Measurements from ENCODE around the gene EID2B.

Gene EID2B

GRCh38 chr19:39499932-39500331, 32.7 kb downstream of the EID2B start:
- no peak for DNase-seq (ENCODE audit: low read depth in 2 of 3, low spot score in 2 of 3)

- no peak for DNase-seq (ENCODE audit: low read depth in 2 of 3, low spot score in 2 of 3)
These were observed 33.6 kb downstream of the EID2B start, which contains the start of gene DLL3 for GRCh38 chr19:39498798-39499642. DLL3 (plus strand) TSS chr19:39498947; CDS start chr19:39498975, 28 bp downstream.

- no peak for DNase-seq (ENCODE audit: low read depth in 2 of 3, low spot score in 2 of 3)
These were observed 34.5 kb downstream of the EID2B start for GRCh38 chr19:39497996-39498797.

GRCh38 chr19:39497701-39497995, 35.0 kb downstream of the EID2B start:
- DNase-seq (ENCODE audit: low read depth in 2 of 3, low spot score in 2 of 3) = no peak

- no peak for DNase-seq (ENCODE audit: low read depth in 2 of 3, low spot score in 2 of 3)
These were observed 36.6 kb downstream of the EID2B start for GRCh38 chr19:39496063-39496462.

GRCh38 chr19:39494661-39495060, 38.0 kb downstream of the EID2B start:
- DNase-seq (ENCODE audit: low read depth in 2 of 3, low spot score in 2 of 3) = no peak

- DNase-seq (ENCODE audit: low read depth in 2 of 3, low spot score in 2 of 3) = no peak
These were observed 39.9 kb downstream of the EID2B start for GRCh38 chr19:39492788-39493187.

GRCh38 chr19:39492225-39492624, 40.4 kb downstream of the EID2B start:
- DNase-seq (ENCODE audit: low read depth in 2 of 3, low spot score in 2 of 3) = no peak

GRCh38 chr19:39489756-39490155, 42.9 kb downstream of the EID2B start:
- no peak for DNase-seq (ENCODE audit: low read depth in 2 of 3, low spot score in 2 of 3)

- DNase-seq (ENCODE audit: low read depth in 2 of 3, low spot score in 2 of 3) = no peak
These were observed 49.5 kb downstream of the EID2B start for GRCh38 chr19:39483141-39483540.

- no peak for DNase-seq (ENCODE audit: low read depth in 2 of 3, low spot score in 2 of 3)
These were observed 51.0 kb downstream of the EID2B start for GRCh38 chr19:39481676-39482075.

GRCh38 chr19:39481229-39481545, 51.5 kb downstream of the EID2B start:
- no peak for DNase-seq (ENCODE audit: low read depth in 2 of 3, low spot score in 2 of 3)

All from activated CD8-positive, alpha-beta memory T cell treated with anti-CD3 and anti-CD28 coated beads for 48 hours (primary cell).